ENCODE measurements around the gene SLC2A9. TPM values are rescaled to one million over a fixed set of nuclear protein-coding genes. Genes with fewer than 3 reads are reported as not detected.
"Not testable (repeated sequence)": the region's sequence is repeated elsewhere in the genome, so short reads cannot be mapped to it uniquely, and the experiment has no call there.

Gene SLC2A9
- total RNA-seq, 1 donor from 2014 or later: 3.1 TPM

DNA sequence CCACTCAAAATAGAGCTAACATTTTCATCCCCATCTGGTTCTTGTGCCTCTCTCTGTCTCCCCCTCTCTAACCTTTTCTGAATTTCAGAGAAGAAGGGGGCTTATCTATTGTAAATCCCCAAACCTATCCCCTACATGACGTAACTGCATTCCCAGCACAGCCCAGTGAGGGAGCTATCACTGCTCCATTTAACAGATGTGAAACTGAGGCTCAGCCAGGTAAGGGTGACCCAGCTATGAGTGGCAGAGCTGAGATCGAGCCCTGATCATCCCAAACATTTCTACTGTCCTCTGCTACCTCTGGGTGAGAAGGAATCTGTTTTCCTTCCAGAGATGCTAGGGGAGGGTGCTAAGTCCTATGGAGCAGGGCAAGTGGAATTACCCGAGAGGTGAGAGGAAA, 107.5 kb downstream of the SLC2A9 start:
- H3K4me3 Mint-ChIP-seq (ENCODE audit: low read depth): no peak overlapping the region
- TF ChIP-seq, protein P1, sequence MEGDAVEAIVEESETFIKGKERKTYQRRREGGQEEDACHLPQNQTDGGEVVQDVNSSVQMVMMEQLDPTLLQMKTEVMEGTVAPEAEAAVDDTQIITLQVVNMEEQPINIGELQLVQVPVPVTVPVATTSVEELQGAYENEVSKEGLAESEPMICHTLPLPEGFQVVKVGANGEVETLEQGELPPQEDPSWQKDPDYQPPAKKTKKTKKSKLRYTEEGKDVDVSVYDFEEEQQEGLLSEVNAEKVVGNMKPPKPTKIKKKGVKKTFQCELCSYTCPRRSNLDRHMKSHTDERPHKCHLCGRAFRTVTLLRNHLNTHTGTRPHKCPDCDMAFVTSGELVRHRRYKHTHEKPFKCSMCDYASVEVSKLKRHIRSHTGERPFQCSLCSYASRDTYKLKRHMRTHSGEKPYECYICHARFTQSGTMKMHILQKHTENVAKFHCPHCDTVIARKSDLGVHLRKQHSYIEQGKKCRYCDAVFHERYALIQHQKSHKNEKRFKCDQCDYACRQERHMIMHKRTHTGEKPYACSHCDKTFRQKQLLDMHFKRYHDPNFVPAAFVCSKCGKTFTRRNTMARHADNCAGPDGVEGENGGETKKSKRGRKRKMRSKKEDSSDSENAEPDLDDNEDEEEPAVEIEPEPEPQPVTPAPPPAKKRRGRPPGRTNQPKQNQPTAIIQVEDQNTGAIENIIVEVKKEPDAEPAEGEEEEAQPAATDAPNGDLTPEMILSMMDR (IDR thresholded peaks at IDR 0.05; ENCODE audit: unreplicated experiment): no peak
- H3K27me3 Mint-ChIP-seq: peaks cover 6% of the 10 kb centered on the region
- no peak for DNase-seq (ENCODE audit: low spot score, unreplicated experiment)
- H3K4me1 Mint-ChIP-seq (ENCODE audit: low read depth): no peaks in the 10 kb centered on the region
- no peaks in the 10 kb centered on the region for H3K9me3 Mint-ChIP-seq (ENCODE audit: low read depth)
- no peak overlapping the region for H3K27ac Mint-ChIP-seq
- H3K36me3 Mint-ChIP-seq (ENCODE audit: insufficient read depth): no peaks in the 10 kb centered on the region

DNA sequence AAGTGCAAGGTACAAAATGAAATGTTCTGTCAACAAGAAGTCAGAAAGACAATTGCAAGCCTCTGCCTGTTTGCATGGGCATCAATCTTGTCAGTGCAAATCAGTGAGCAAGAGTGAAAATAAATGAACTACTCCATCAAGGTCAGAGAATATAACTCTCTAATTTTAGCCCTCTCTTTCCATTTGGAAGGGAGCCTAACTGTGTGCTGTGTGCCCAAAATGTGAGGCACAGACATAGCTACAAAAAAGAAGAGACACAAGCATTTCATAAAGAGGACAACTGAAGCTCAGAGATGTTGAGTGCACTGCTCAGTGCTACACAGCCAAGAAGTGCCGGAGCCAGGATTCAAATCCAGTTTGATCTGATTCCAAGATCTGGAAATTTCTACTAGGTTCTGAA, 114.3 kb downstream of the SLC2A9 start:
- TF ChIP-seq, protein P1 (IDR thresholded peaks at IDR 0.05; ENCODE audit: unreplicated experiment): no peak
- Mint-ChIP-seq H3K36me3 (ENCODE audit: insufficient read depth) (no peaks in the 10 kb centered on the region), H3K4me1 (ENCODE audit: low read depth) (no peaks in the 10 kb centered on the region), H3K27ac (no peak overlapping the region), H3K9me3 (ENCODE audit: low read depth) (no peaks in the 10 kb centered on the region), H3K27me3 (no peaks in the 10 kb centered on the region), H3K4me3 (ENCODE audit: low read depth) (no peak overlapping the region)
- no peak for DNase-seq (ENCODE audit: low spot score, unreplicated experiment)

DNA sequence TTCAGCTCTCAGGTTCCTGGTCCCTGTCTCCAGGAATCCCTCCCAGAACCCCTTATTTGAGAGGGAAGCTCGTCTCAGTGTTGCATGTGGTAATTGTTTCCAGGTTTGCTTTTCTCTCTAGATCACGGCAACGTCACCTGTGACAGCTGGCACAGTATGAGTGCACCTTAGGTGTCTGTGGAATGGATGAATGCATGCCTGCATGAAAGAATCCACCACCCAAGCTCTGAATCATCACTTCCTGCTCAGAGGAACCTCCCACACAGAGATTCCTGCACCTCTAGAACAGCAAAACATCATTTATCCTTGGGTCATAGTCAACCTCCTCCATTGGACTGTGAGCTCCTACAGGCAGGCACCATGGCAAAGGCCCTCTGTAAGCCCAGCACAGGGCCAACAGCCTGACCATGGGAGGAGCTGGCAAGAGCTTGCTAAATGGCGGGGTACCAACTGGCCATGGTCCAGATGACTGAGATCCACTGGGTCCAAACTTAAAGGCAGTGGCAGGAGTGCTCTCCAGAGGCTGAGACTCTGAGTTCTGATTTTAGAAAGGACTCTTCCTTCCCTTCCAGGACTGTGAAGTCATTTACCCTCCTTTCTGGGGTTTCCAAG, 116.2 kb downstream of the SLC2A9 start:
- Mint-ChIP-seq H3K4me3 (ENCODE audit: low read depth) (no peak overlapping the region), H3K27ac (no peak overlapping the region), H3K27me3 (peaks cover under 1% of the 10 kb centered on the region), H3K9me3 (ENCODE audit: low read depth) (no peaks in the 10 kb centered on the region), H3K36me3 (ENCODE audit: insufficient read depth) (no peaks in the 10 kb centered on the region), H3K4me1 (ENCODE audit: low read depth) (no peaks in the 10 kb centered on the region)
- DNase-seq (ENCODE audit: low spot score, unreplicated experiment): no peak
- TF ChIP-seq, protein P1 (IDR thresholded peaks at IDR 0.05; ENCODE audit: unreplicated experiment): no peak

DNA sequence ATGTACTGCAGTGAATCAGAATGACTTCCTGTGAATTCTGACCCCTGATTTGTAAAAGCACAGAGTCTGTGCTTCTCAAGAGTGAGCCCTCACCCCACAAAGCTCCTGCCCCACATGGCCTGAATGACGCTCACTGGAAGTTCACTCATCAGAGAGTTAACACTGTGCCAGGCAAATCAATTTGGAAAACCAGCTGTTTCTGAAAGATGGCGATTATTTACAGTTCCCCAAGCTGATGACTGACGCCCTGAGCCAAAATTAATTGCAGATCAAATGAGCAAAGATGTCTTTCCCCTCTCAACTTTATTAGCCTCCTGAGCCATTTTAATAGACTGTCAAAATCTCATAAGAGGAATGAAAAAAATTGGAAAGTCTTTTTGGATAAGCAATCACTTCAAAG, 118.0 kb downstream of the SLC2A9 start:
- Mint-ChIP-seq H3K9me3 (ENCODE audit: low read depth) (no peaks in the 10 kb centered on the region), H3K27me3 (peaks cover 11% of the 10 kb centered on the region), H3K4me3 (ENCODE audit: low read depth) (no peak overlapping the region), H3K4me1 (ENCODE audit: low read depth) (no peaks in the 10 kb centered on the region), H3K36me3 (ENCODE audit: insufficient read depth) (no peaks in the 10 kb centered on the region), H3K27ac (no peak overlapping the region)
- DNase-seq (ENCODE audit: low spot score, unreplicated experiment): no peak
- TF ChIP-seq, protein P1 (IDR thresholded peaks at IDR 0.05; ENCODE audit: unreplicated experiment): no peak

DNA sequence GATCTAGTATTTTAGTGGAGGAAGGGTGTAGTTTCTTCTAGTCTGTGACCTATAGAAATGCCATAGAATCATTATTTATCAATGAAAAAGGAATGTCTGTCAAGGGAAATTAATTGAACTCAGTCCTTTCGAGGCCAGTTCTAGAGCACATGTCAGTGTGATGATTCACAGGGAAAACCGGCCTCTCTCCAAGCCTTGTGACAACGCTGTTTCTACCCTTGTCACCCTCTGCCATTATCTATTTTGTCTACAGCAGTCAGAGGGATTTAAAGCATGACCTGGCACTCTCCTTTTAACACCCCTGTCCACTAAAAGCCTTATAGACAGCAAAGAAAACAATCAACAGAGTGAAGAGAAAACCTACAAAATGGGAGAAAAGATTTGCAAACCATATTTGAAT, 120.0 kb downstream of the SLC2A9 start:
- no peaks in the 10 kb centered on the region for H3K36me3 Mint-ChIP-seq (ENCODE audit: insufficient read depth)
- H3K27ac Mint-ChIP-seq: no peak overlapping the region

DNA sequence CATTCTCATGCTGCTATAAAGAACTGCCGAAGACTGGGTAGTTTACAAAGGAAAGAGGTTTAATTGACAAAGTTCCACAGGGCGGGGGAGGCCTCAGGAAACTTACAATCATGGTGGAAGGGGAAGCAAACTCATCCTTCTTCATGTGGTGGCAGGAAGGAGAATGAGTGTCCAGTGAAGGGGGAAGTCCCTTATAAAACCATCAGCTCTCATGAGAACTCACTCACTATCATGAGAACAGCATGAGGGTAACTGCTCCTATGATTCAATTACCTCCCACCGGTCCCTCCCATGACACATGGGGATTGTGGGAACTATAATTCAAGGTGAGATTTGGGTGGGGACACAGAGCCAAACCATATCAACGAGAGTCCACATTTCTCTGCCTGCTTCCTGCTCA, 120.7 kb downstream of the SLC2A9 start:
- H3K9me3 Mint-ChIP-seq (ENCODE audit: low read depth); H3K4me1 Mint-ChIP-seq (ENCODE audit: low read depth); H3K27ac Mint-ChIP-seq; DNase-seq (ENCODE audit: low spot score, unreplicated experiment); H3K4me3 Mint-ChIP-seq (ENCODE audit: low read depth); H3K36me3 Mint-ChIP-seq (ENCODE audit: insufficient read depth): not testable (repeated sequence)
- H3K27me3 Mint-ChIP-seq: peaks cover 16% of the 10 kb centered on the region

More for the DNA sequence above, 120.0 kb downstream of the SLC2A9 start:
- Mint-ChIP-seq H3K27me3 (peaks cover 15% of the 10 kb centered on the region), H3K9me3 (ENCODE audit: low read depth) (no peaks in the 10 kb centered on the region), H3K4me3 (ENCODE audit: low read depth) (no peak overlapping the region), H3K4me1 (ENCODE audit: low read depth) (no peaks in the 10 kb centered on the region)
- TF ChIP-seq, protein P1 (IDR thresholded peaks at IDR 0.05; ENCODE audit: unreplicated experiment): no peak
- no peak for DNase-seq (ENCODE audit: low spot score, unreplicated experiment)

All from progenitor cell of endocrine pancreas (in vitro differentiated cells).